Measurements from ENCODE around the gene CRYZL1. TPM values are rescaled to one million over a fixed set of nuclear protein-coding genes. Genes with fewer than 3 reads are reported as not detected.
"Not testable (repeated sequence)": the region's sequence is repeated elsewhere in the genome, so short reads cannot be mapped to it uniquely, and the experiment has no call there.

The CRYZL1 gene
- total RNA-seq, 1 experiment from 2014 or later = 10.2 TPM

GRCh38 chr21:33584455-33584854 lies 57.1 kb downstream of the CRYZL1 start:
- in situ Hi-C loops (cut with HindIII; ENCODE audit: low pct_unique_long_range_greater_than_20kb, low sequenced_read_pairs) = no loop called here
- DNase-seq (ENCODE audit: low read depth) = no peak

GRCh38 chr21:33578959-33579542 lies 62.5 kb downstream of the CRYZL1 start:
- in situ Hi-C loops (cut with HindIII; ENCODE audit: low pct_unique_long_range_greater_than_20kb, low sequenced_read_pairs) = no loop called here

GRCh38 chr21:33578214-33578613 lies 63.3 kb downstream of the CRYZL1 start:
- no peak for DNase-seq (ENCODE audit: low read depth)
- in situ Hi-C loops (cut with HindIII; ENCODE audit: low pct_unique_long_range_greater_than_20kb, low sequenced_read_pairs) = no loop called here

More at GRCh38 chr21:33578959-33579542, 62.5 kb downstream of the CRYZL1 start:
- DNase-seq (ENCODE audit: low read depth) = peak; percentile 19

- in situ Hi-C loops (cut with HindIII; ENCODE audit: low pct_unique_long_range_greater_than_20kb, low sequenced_read_pairs); DNase-seq (ENCODE audit: low read depth): not testable (repeated sequence)
Observed at GRCh38 chr21:33576741-33577141, 64.8 kb downstream of the CRYZL1 start.

- in situ Hi-C loops (cut with HindIII; ENCODE audit: low pct_unique_long_range_greater_than_20kb, low sequenced_read_pairs) = no loop called here
- DNase-seq (ENCODE audit: low read depth) = no peak
Observed at GRCh38 chr21:33572350-33572749, 69.2 kb downstream of the CRYZL1 start.

- in situ Hi-C loops (cut with HindIII; ENCODE audit: low pct_unique_long_range_greater_than_20kb, low sequenced_read_pairs) = no loop called here
- DNase-seq (ENCODE audit: low read depth) = no peak
Observed at GRCh38 chr21:33569991-33570390, 71.5 kb downstream of the CRYZL1 start.

- in situ Hi-C loops (cut with HindIII; ENCODE audit: low pct_unique_long_range_greater_than_20kb, low sequenced_read_pairs) = no loop called here
- no peak for DNase-seq (ENCODE audit: low read depth)
Observed at GRCh38 chr21:33568448-33568847, 73.1 kb downstream of the CRYZL1 start.

- DNase-seq (ENCODE audit: low read depth) = no peak
Observed at GRCh38 chr21:33567914-33568313, 73.6 kb downstream of the CRYZL1 start.

GRCh38 chr21:33566514-33566913 lies 75.0 kb downstream of the CRYZL1 start:
- in situ Hi-C loops (cut with HindIII; ENCODE audit: low pct_unique_long_range_greater_than_20kb, low sequenced_read_pairs) = no loop called here

More at GRCh38 chr21:33567914-33568313, 73.6 kb downstream of the CRYZL1 start:
- in situ Hi-C loops (cut with HindIII; ENCODE audit: low pct_unique_long_range_greater_than_20kb, low sequenced_read_pairs) = no loop called here

GRCh38 chr21:33562389-33562788 lies 79.2 kb downstream of the CRYZL1 start:
- no peak for DNase-seq (ENCODE audit: low read depth)
- in situ Hi-C loops (cut with HindIII; ENCODE audit: low pct_unique_long_range_greater_than_20kb, low sequenced_read_pairs) = no loop called here

More at GRCh38 chr21:33566514-33566913, 75.0 kb downstream of the CRYZL1 start:
- DNase-seq (ENCODE audit: low read depth) = no peak

GRCh38 chr21:33561373-33561772 lies 80.2 kb downstream of the CRYZL1 start:
- in situ Hi-C loops (cut with HindIII; ENCODE audit: low pct_unique_long_range_greater_than_20kb, low sequenced_read_pairs) = no loop called here
- no peak for DNase-seq (ENCODE audit: low read depth)

GRCh38 chr21:33560965-33561364 lies 80.6 kb downstream of the CRYZL1 start:
- no peak for DNase-seq (ENCODE audit: low read depth)
- in situ Hi-C loops (cut with HindIII; ENCODE audit: low pct_unique_long_range_greater_than_20kb, low sequenced_read_pairs) = no loop called here

GRCh38 chr21:33559813-33560212 lies 81.7 kb downstream of the CRYZL1 start:
- in situ Hi-C loops (cut with HindIII; ENCODE audit: low pct_unique_long_range_greater_than_20kb, low sequenced_read_pairs) = no loop called here

GRCh38 chr21:33558777-33559421 lies 82.6 kb downstream of the CRYZL1 start:
- in situ Hi-C loops (cut with HindIII; ENCODE audit: low pct_unique_long_range_greater_than_20kb, low sequenced_read_pairs) = no loop called here
- DNase-seq (ENCODE audit: low read depth) = no peak

More at GRCh38 chr21:33559813-33560212, 81.7 kb downstream of the CRYZL1 start:
- no peak for DNase-seq (ENCODE audit: low read depth)

GRCh38 chr21:33557447-33557846 lies 84.1 kb downstream of the CRYZL1 start:
- in situ Hi-C loops (cut with HindIII; ENCODE audit: low pct_unique_long_range_greater_than_20kb, low sequenced_read_pairs) = no loop called here
- DNase-seq (ENCODE audit: low read depth) = no peak

- no peak for DNase-seq (ENCODE audit: low read depth)
- in situ Hi-C loops (cut with HindIII; ENCODE audit: low pct_unique_long_range_greater_than_20kb, low sequenced_read_pairs) = no loop called here
Observed at GRCh38 chr21:33554982-33555344, 86.6 kb downstream of the CRYZL1 start.

- no peak for DNase-seq (ENCODE audit: low read depth)
- in situ Hi-C loops (cut with HindIII; ENCODE audit: low pct_unique_long_range_greater_than_20kb, low sequenced_read_pairs) = no loop called here
Observed at GRCh38 chr21:33554236-33554981, 87.1 kb downstream of the CRYZL1 start.

- DNase-seq (ENCODE audit: low read depth) = no peak
- in situ Hi-C loops (cut with HindIII; ENCODE audit: low pct_unique_long_range_greater_than_20kb, low sequenced_read_pairs) = no loop called here
Observed at GRCh38 chr21:33552999-33553598, 88.4 kb downstream of the CRYZL1 start.
